Measurements from ENCODE around the gene ZBTB24.

Gene ZBTB24

GRCh38 chr6:109440331-109441068 is 42.5 kb downstream of the ZBTB24 start, which contains the start of the genes PPIL6 and SMPD2:
PPIL6 (minus strand) TSS chr6:109440628; CDS start chr6:109440590, 38 bp downstream.
SMPD2 (plus strand) TSS chr6:109440724; CDS start chr6:109441122, 398 bp downstream.
- FAIRE-seq (no peak), DNase-seq (ENCODE audit: insufficient read length, low spot score) (peak; percentile 72)
- peak; percentile 26 for TF ChIP-seq CTCF (IDR thresholded peaks at IDR 0.05; ENCODE audit: insufficient read depth, missing control alignments)

GRCh38 chr6:109436041-109436440 is 47.0 kb downstream of the ZBTB24 start:
- FAIRE-seq (no peak), DNase-seq (ENCODE audit: insufficient read length, low spot score) (no peak)
- no peak for TF ChIP-seq CTCF (IDR thresholded peaks at IDR 0.05; ENCODE audit: insufficient read depth, missing control alignments)

- TF ChIP-seq CTCF (IDR thresholded peaks at IDR 0.05; ENCODE audit: insufficient read depth, missing control alignments) = no peak
- DNase-seq (ENCODE audit: insufficient read length, low spot score) (no peak), FAIRE-seq (no peak)
Observed at GRCh38 chr6:109434456-109434855, 48.6 kb downstream of the ZBTB24 start.

GRCh38 chr6:109429496-109429895 is 53.5 kb downstream of the ZBTB24 start:
- no peak for DNase-seq (ENCODE audit: insufficient read length, low spot score)
- TF ChIP-seq CTCF (IDR thresholded peaks at IDR 0.05; ENCODE audit: insufficient read depth, missing control alignments) = no peak
- no peak for FAIRE-seq

- no peak for FAIRE-seq
Observed at GRCh38 chr6:109428889-109429477, 54.0 kb downstream of the ZBTB24 start.

GRCh38 chr6:109424946-109425345 is 58.1 kb downstream of the ZBTB24 start:
- no peak for TF ChIP-seq CTCF (IDR thresholded peaks at IDR 0.05; ENCODE audit: insufficient read depth, missing control alignments)
- no peak for FAIRE-seq

More at GRCh38 chr6:109428889-109429477, 54.0 kb downstream of the ZBTB24 start:
- TF ChIP-seq CTCF (IDR thresholded peaks at IDR 0.05; ENCODE audit: insufficient read depth, missing control alignments) = no peak
- DNase-seq (ENCODE audit: insufficient read length, low spot score) = no peak

GRCh38 chr6:109421184-109421583 is 61.8 kb downstream of the ZBTB24 start:
- FAIRE-seq = no peak
- no peak for TF ChIP-seq CTCF (IDR thresholded peaks at IDR 0.05; ENCODE audit: insufficient read depth, missing control alignments)
- no peak for DNase-seq (ENCODE audit: insufficient read length, low spot score)

More at GRCh38 chr6:109424946-109425345, 58.1 kb downstream of the ZBTB24 start:
- DNase-seq (ENCODE audit: insufficient read length, low spot score) = no peak

Data from D721Med (cell line).